ENCODE measurements around the gene MED12.
"Not testable (repeated sequence)": the region's sequence is repeated elsewhere in the genome, so short reads cannot be mapped to it uniquely, and the experiment has no call there.

The MED12 gene

GRCh38 chrX:71162981-71163380 lies 44.6 kb downstream of the MED12 start:
- no peak for DNase-seq (ENCODE audit: low read depth)

DNA sequence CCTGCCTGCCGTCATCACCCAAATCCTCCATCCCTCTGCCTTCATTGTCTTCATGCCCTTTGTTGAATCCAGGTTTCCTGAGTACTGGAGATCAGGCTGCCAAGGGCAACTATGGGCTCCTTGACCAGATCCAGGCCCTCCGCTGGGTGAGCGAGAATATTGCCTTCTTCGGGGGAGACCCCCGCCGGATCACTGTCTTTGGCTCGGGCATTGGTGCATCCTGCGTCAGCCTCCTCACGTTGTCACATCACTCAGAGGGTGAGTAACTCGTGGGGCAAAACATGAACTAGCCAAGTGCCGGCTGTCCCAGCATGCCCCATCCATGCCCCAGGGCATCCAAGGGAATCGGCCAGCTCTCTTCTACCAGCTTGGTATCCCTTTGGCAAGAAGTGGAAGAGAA lies 45.7 kb downstream of the MED12 start:
- DNase-seq (ENCODE audit: low read depth) = no peak

DNA sequence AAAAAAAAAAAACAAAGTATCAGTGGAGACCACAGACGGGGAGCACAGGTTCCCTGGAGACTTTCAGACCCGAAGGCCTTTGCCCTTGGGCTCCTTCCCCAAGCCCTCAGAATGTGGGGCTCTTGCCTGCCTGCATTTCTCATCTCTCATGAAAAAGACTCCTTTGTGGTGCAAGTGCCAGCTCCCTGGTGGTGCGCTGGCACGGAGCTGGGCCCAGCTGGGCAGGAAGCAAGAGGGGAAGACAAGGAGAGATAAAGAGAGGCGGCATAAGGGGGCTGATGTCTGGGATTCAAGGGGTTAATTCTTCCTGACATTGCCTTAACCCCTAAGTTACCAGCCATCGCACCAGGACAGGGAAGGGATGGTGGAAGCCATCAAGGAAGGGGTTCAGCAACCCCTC lies 48.1 kb downstream of the MED12 start:
- DNase-seq (ENCODE audit: low read depth) = no peak

- DNase-seq (ENCODE audit: low read depth) = no peak
Measured at GRCh38 chrX:71167031-71167781, 48.8 kb downstream of the MED12 start.

GRCh38 chrX:71168134-71168533 lies 49.7 kb downstream of the MED12 start:
- no peak for DNase-seq (ENCODE audit: low read depth)

DNA sequence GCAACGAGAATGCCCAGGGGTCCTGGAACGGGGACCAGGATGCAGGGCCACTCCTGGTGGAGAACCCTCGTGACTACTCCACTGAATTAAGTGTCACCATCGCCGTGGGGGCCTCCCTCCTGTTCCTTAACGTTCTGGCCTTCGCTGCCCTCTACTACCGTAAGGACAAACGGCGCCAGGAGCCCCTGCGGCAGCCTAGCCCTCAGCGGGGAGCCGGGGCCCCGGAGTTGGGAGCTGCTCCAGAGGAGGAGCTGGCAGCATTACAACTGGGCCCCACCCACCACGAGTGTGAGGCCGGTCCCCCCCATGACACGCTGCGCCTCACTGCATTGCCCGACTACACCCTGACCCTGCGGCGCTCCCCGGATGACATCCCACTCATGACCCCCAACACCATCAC lies 51.2 kb downstream of the MED12 start:
- no peak for DNase-seq (ENCODE audit: low read depth)

DNA sequence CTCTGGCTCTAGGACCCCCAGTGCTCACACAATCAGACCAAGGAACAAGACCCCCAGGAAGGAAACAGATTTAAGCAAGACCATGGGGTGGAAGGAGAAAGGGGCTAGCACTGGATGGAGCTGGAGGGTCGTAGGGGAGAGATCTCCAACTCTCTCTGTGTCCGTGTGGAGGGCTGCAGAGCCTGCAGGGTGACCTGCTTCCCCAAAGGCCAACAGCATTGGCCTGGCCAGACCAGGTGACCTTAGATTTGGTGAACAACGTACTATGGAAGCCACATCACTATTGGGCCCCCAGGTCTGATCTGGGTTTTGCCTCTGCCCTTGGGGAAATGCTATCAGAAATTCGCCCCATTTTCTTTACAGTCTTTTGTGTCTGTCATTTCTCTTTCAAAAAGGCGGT lies 52.3 kb downstream of the MED12 start:
- no peak for DNase-seq (ENCODE audit: low read depth)

DNA sequence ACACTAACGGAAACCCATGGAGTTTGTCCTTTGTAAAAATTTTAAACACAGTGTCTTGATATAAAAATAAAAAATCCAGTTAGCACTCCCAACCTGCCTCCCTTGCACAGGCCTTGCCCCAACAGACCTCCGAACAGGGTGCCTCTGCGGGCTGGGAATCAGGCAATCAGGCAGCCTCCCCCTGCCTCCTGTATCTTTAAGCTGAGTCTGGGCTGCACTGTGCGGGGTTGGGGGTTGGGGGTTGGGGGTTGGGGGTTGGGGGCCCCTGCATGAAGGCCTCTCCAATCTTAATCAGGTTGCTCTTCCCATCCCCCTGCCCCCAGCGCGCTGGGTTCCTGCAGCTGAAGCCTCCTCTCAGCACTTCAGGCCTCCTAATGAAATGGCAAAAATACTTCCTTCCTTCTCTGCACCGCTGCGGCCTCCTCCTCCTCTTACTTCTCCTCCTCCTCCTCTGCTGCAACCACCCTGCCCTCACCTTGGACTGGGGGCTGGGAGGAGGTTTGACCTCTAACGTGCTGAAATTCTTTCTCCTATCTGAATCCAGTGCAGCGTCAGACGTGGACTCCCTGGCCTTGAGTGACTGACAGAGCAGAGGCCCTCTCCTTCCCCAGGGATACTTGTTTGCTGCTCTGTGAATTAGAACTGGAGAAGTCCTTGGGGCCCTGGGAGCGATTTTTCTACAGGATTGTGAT lies 52.9 kb downstream of the MED12 start:
- DNase-seq (ENCODE audit: low read depth) = no peak

GRCh38 chrX:71173440-71173839 lies 55.0 kb downstream of the MED12 start:
- no peak for DNase-seq (ENCODE audit: low read depth)

- DNase-seq (ENCODE audit: low read depth) = no peak
Measured at GRCh38 chrX:71174795-71175194, 56.4 kb downstream of the MED12 start.

DNA sequence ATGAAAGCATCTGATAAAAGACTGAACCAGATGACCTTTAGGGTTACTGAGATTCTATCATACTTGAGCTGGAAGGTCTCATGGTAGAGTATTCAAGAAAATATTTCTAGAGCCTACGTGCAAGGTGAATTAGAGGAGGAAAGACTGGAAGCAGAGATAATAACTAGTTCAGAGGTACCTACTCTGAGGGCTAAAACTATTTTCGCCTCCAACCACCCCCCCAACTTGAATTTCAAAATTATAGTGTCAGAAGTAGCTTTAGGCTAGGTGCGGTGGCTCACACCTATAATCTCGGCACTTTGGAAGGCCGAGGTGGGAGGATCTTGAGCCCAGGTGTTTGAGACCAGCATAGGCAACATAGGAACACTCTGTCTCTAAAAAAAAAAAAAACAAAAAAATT lies 57.1 kb downstream of the MED12 start:
- no peak for DNase-seq (ENCODE audit: low read depth)

DNA sequence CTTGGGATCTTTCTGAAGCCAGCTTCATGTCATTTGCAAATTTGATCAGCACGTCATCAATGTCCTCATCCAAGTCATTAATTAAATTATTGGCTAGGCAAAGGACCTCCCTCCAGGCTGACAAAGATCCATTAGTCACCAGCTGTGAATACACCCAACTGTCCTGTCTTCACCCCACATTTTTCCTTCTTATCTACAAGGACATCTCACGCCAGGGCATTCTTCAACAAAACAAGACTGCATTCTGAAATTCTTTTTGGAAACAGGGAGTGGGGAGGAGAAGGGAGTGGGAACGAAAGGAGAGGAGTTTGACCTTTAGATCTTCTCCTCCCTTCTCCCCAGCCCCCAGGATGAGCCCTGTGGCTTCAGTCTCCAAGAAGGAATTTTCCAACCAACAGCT lies 58.9 kb downstream of the MED12 start:
- no peak for DNase-seq (ENCODE audit: low read depth)

DNA sequence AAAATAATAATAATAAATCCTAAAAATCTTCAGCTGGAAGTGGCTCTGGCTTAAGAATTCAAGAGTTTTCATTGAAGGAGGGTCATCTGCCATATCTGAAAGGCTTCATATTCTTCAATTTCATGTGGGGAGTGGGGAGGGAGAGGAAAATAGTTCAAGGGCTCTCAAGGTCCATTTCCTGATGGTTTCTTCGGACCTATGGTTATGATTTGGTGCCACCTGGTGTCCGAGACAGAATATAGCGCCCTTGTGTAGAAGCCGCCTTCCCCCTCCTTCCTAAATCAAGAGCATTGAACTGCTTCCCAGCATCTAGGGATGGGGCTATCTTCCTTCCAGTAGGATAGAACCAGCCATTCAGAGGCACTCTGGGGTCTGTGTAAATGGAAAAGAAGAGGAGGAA lies 60.5 kb downstream of the MED12 start:
- DNase-seq (ENCODE audit: low read depth) = peak; percentile 6

- not testable (repeated sequence) for DNase-seq (ENCODE audit: low read depth)
Measured at GRCh38 chrX:71180579-71181265, 62.3 kb downstream of the MED12 start.

DNA sequence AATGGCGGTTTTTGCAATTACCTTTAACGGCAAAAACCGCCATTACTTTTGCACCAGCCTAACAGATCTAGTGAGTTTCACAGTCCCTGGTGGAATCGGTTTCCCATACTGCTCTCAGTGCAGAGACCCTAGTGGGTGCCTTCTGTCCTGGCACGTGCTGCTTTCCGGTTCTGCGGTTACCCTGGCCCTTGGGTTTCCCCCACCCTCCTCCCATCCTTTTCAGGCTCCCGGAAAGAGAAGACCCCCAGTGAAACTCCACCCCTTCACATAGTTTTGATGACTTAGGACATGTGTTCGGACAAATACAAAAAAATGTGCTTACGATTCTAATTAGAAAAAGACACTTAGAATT lies 63.1 kb downstream of the MED12 start:
- peak; percentile 33 for DNase-seq (ENCODE audit: low read depth)

DNA sequence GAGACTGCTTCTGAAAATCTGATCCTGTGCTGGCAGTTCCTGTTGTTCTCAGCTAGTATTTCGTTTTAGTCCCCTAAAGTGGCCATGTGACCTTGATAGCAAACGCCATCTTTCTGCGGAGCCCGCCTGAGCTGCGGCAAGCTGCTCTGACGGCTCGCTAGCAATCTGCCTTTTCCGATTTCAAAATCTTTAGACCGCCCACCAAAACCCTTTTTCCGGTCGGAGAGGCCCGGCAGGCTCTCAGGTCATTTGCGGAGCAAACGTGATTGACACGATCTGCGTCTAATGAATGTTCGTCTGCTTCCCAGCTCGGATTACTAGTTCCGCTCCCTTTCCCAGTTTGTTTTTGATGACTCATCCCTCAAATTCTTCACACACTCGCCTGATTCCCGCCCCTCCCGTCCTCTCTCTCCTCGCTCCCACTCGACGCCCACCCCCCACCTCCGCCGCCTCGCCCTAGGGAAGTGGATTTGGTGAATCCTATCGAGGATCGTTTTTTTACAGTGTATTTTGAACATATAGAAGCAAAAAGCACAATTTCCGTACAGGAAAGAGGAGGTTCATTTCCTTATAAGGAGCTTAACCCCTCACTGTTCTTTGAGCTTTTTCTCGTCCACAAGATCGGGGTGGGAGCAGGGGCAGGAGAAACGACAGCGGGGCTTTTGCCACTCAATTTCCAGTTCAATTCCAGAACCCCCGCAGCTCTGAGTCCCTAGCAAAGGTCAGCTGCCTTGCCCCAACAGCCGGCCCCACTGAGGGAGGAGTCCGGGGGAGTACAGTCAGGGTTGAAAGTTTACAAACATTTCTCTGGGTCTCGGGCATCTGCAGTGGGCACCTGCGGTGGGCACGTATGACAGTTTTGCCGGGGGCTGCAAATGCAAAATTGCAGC lies 63.8 kb downstream of the MED12 start:
- peak; percentile 72 for DNase-seq (ENCODE audit: low read depth)

DNA sequence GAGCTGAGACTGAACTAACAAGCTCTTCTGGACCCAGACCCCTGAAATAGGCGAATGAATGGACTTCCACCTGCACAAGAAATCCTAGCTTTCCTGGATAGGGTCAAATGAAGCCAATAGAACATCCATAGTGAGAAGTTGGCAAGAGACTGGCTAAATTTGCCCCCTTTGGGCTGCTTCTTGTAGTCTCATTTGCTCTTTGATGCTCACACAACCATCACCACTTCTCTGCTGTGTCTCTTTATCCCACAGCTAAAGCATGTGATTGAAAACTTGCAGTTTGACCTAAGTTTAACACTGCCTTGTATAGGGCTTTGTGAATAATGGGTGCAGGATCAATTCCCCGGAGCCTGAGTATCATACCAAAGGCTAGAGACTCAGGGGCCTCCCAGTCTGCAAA lies 64.5 kb downstream of the MED12 start:
- no peak for DNase-seq (ENCODE audit: low read depth)

- DNase-seq (ENCODE audit: low read depth) = no peak
Measured at GRCh38 chrX:71183341-71183740, 64.9 kb downstream of the MED12 start.

DNA sequence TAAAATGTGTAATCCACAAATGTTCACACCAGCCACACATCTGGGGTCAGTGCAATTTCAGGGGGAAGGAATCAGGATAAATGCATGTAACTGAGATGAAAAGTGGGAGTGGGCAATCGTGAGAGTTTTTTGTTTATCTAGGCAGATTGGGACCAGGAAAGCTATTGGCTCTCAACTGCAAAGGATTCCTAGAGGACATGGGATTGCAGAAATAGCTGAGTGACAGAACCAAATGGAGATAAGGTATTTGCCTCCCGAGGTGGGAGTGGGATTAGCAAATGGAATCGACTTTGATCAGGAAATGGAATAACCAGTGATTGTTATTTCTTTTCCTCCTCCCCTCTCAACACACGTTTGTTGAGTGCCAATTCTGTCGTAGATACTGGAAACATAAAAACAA lies 65.7 kb downstream of the MED12 start:
- DNase-seq (ENCODE audit: low read depth) = no peak

DNA sequence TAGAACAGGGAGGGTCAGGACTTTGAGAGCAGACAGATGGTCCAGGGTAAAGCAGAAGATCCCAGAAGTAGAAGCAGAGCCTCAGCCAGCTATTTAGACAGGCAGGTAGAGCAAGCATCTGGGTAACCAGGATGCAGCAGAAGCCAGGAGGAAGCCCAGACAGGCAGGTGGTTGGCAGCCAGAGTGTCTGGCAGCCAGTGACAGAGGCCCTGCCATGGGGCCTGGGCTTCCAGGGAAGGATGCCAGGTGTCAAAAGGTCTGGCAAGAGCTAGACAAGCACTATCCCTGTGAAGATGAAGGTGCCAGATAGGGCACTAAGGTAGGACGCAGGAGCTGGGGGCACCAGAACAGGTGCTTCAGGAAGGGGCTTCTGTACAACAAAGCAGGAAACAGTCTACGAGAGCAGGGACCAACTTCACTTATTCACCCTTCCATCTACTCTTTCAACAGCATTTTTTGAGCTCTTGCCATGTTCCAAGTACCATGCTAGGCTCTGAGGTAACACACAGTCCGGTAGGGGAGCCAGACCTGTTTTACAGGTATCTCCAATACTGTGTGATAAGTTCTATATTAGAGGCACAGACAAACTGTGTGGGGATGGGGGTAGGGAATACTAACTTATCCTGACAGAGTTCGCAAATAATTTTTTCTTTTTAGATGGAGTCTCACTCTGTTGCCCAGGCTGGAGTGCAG lies 66.6 kb downstream of the MED12 start:
- no peak for DNase-seq (ENCODE audit: low read depth)

DNA sequence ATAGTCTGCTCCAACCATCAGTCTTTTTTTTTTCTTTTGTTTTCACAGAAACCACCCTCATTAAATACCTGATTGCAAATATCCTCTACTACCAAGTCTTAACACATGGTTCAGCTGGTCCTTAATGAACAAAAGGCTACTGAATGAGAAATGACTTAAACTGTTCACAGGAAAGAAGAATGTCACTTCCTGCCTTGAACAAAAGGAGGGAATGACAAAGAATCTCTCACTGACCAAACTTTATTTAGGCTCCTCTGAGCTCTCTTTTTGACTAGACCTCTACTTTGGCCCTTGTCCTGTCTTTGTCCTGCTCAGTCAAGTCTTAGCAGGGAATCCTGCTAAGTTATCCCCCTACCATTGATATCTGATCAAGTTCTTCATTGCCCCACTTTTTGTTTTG lies 72.9 kb downstream of the MED12 start:
- DNase-seq (ENCODE audit: low read depth) = no peak
